NCI-H446 treated with DMSO at 0.1 percent for 48 hours (cell line): ENCODE measurements around the gene SPINK4.

Experiments used
- DNase-seq: peaks from one replicate; lab custom pipeline; 2025; lab: John Stamatoyannopoulos, UW

SPINK4 gene

GRCh38 chr9:33291901-33292300 is 51.9 kb downstream of the SPINK4 start:
- DNase-seq, result no peak

DNA sequence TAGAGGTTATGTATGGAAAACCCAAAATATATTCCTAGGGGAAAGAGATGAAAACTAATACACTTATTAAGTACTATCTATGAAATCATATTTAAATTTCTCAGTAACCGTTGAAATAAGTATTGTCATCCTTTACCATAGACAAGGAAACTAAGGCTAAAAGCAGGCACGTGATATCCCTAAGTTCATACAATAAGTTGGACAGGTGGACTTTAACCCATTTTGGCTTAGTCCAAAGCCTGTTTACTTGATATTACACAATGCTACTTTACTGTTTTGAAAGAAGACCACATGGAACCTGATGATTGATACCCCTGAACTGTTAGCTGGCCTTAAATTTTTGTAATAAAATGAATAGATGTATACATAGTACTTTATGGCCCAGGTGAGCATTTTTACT is 53.8 kb downstream of the SPINK4 start:
- no peak for DNase-seq

DNA sequence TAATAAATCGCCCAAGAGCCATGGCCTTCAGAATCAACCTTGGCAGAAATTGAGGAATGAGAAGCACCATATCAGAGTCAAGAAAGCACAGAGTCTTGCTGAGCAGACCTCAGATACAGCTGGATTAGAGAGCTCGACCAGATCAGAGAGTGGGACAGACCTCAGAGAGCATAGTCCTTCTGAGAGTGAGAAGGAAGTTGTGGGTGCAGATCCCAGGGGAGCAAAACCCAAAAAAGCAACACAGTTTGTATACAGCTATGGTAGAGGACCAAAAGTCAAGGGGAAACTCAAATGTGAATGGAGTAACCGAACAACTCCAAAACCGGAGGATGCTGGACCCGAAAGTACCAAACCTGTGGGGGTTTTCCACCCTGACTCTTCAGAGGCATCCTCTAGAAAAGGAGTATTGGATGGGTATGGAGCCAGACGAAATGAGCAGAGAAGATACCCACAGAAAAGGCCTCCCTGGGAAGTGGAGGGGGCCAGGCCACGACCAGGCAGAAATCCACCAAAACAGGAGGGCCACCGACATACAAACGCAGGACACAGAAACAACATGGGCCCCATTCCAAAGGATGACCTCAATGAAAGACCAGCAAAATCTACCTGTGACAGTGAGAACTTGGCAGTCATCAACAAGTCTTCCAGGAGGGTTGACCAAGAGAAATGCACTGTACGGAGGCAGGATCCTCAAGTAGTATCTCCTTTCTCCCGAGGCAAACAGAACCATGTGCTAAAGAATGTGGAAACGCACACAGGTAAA is 54.9 kb downstream of the SPINK4 start:
- DNase-seq, result no peak

- no peak for DNase-seq
Observed at GRCh38 chr9:33295571-33295970, 55.6 kb downstream of the SPINK4 start.

GRCh38 chr9:33297432-33297831 is 57.5 kb downstream of the SPINK4 start:
- no peak for DNase-seq
